ENCODE measurements around the gene GALNT15.

The GALNT15 gene

GRCh38 chr3:16147220-16147994 lies 27.1 kb upstream of the GALNT15 start:
- no peak overlapping the region for H3K4me3 ChIP-seq (ENCODE audit: insufficient read depth in 1 of 2, low read depth in 1 of 2, low read length in 2 of 2)
- H2BK120ac ChIP-seq (ENCODE audit: low read depth, low read length): no peak overlapping the region
- H2AK5ac ChIP-seq (ENCODE audit: low read length, severe bottlenecking): no peak overlapping the region
- no peaks in the 10 kb centered on the region for H3K9me3 ChIP-seq (ENCODE audit: control insufficient read depth, low read length)
- no peaks in the 10 kb centered on the region for H3K79me1 ChIP-seq (replicated peaks; ENCODE audit: low read length, poor library complexity, severe bottlenecking)
- H3K14ac ChIP-seq (ENCODE audit: low read length in 2 of 2): no peak overlapping the region
- H3K4me2 ChIP-seq (ENCODE audit: low read length, poor library complexity, severe bottlenecking): no peak overlapping the region
- H3K23ac ChIP-seq (ENCODE audit: low read length in 2 of 2): no peak overlapping the region
- no peak overlapping the region for H2BK12ac ChIP-seq (ENCODE audit: low read length in 2 of 2)
- H3K27me3 ChIP-seq (ENCODE audit: control insufficient read depth in 1 of 2, insufficient read depth in 1 of 2, low read length in 2 of 2): no peaks in the 10 kb centered on the region
- no peak overlapping the region for H3K4ac ChIP-seq (ENCODE audit: low read depth in 1 of 2, low read length in 2 of 2)
- WGBS: 72% methylated on average over 1 of the region's 2 CpGs
- H2BK5ac ChIP-seq (ENCODE audit: low read depth, low read length, poor library complexity, severe bottlenecking): no peak overlapping the region
- no peak overlapping the region for H4K8ac ChIP-seq (ENCODE audit: low read length)
- no peak overlapping the region for H3K27ac ChIP-seq (ENCODE audit: low read length, poor library complexity, severe bottlenecking)
- H2BK15ac ChIP-seq (ENCODE audit: low read depth, poor library complexity, severe bottlenecking): no peak overlapping the region
- DNase-seq: peak; percentile 76
- H4K91ac ChIP-seq (ENCODE audit: low read length): no peak overlapping the region
- peaks cover 5% of the 10 kb centered on the region for H3K4me1 ChIP-seq (ENCODE audit: control insufficient read depth, insufficient read depth, low read depth, low read length)
- H3K36me3 ChIP-seq (ENCODE audit: control insufficient read depth in 1 of 2, insufficient read depth in 2 of 2, low read depth in 1 of 2, low read length in 2 of 2): no peaks in the 10 kb centered on the region
- no peak overlapping the region for H3K9ac ChIP-seq (ENCODE audit: low read length)
- no peak overlapping the region for H2AFZ ChIP-seq (ENCODE audit: low read depth, low read length)
- no peak overlapping the region for H3K18ac ChIP-seq (ENCODE audit: low read depth in 1 of 2, low read length in 2 of 2)

DNA sequence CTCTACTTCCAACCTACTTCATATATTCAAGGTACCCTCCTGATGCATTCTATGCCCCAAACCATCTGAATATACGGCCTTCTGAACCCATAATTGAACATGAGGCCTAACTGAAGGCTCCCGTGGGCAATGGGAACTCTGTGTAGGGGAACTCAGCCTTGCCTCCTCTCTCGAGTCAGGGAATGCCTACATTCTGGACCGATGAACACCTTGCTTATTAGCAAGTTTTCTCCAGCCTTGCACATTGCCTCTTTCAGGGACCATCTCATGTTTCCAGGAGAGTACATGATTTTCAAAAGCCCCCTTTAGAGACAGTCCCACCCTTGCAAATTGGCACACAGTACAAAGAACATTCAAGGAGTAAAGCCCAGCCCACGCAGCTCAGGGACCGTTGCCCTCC lies 26.3 kb upstream of the GALNT15 start:
- 94% methylated on average over 5 of the region's 6 CpGs for WGBS

GRCh38 chr3:16148783-16149182 lies 25.7 kb upstream of the GALNT15 start:
- H4K8ac ChIP-seq (ENCODE audit: low read length): no peak overlapping the region
- no peak overlapping the region for H2AK5ac ChIP-seq (ENCODE audit: low read length, severe bottlenecking)
- H3K4me2 ChIP-seq (ENCODE audit: low read length, poor library complexity, severe bottlenecking): no peak overlapping the region
- H4K91ac ChIP-seq (ENCODE audit: low read length): no peak overlapping the region
- H3K4me3 ChIP-seq (ENCODE audit: insufficient read depth in 1 of 2, low read depth in 1 of 2, low read length in 2 of 2): no peak overlapping the region
- no peak overlapping the region for H3K14ac ChIP-seq (ENCODE audit: low read length in 2 of 2)
- H3K23ac ChIP-seq (ENCODE audit: low read length in 2 of 2): no peak overlapping the region
- no peak overlapping the region for H2BK12ac ChIP-seq (ENCODE audit: low read length in 2 of 2)
- H2BK120ac ChIP-seq (ENCODE audit: low read depth, low read length): no peak overlapping the region
- peak overlapping the region; percentile 67 for H3K9ac ChIP-seq (ENCODE audit: low read length)
- no peak overlapping the region for H3K27ac ChIP-seq (ENCODE audit: low read length, poor library complexity, severe bottlenecking)
- no peak overlapping the region for H3K18ac ChIP-seq (ENCODE audit: low read depth in 1 of 2, low read length in 2 of 2)
- DNase-seq: peak; percentile 93
- WGBS: 59% methylated on average over 4 of the region's 4 CpGs
- no peak overlapping the region for H2AFZ ChIP-seq (ENCODE audit: low read depth, low read length)
- no peak overlapping the region for H2BK5ac ChIP-seq (ENCODE audit: low read depth, low read length, poor library complexity, severe bottlenecking)
- H3K36me3 ChIP-seq (ENCODE audit: control insufficient read depth in 1 of 2, insufficient read depth in 2 of 2, low read depth in 1 of 2, low read length in 2 of 2): no peaks in the 10 kb centered on the region
- peaks cover 5% of the 10 kb centered on the region for H3K4me1 ChIP-seq (ENCODE audit: control insufficient read depth, insufficient read depth, low read depth, low read length)
- peaks cover 8% of the 10 kb centered on the region for H3K9me3 ChIP-seq (ENCODE audit: control insufficient read depth, low read length)
- H3K27me3 ChIP-seq (ENCODE audit: control insufficient read depth in 1 of 2, insufficient read depth in 1 of 2, low read length in 2 of 2): no peaks in the 10 kb centered on the region
- no peaks in the 10 kb centered on the region for H3K79me1 ChIP-seq (replicated peaks; ENCODE audit: low read length, poor library complexity, severe bottlenecking)
- no peak overlapping the region for H2BK15ac ChIP-seq (ENCODE audit: low read depth, poor library complexity, severe bottlenecking)
- no peak overlapping the region for H3K4ac ChIP-seq (ENCODE audit: low read depth in 1 of 2, low read length in 2 of 2)

More for the DNA sequence above, 26.3 kb upstream of the GALNT15 start:
- Histone ChIP-seq H3K9me3 (ENCODE audit: control insufficient read depth, low read length) (peaks cover 4% of the 10 kb centered on the region), H3K18ac (ENCODE audit: low read depth in 1 of 2, low read length in 2 of 2) (peak overlapping the region in 1 of 2 experiments; percentile 76), H2BK12ac (ENCODE audit: low read length in 2 of 2) (peak overlapping the region in 1 of 2 experiments; percentile 93), H3K36me3 (ENCODE audit: control insufficient read depth in 1 of 2, insufficient read depth in 2 of 2, low read depth in 1 of 2, low read length in 2 of 2) (no peaks in the 10 kb centered on the region), H3K9ac (ENCODE audit: low read length) (peak overlapping the region; percentile 67), H2BK120ac (ENCODE audit: low read depth, low read length) (no peak overlapping the region), H3K14ac (ENCODE audit: low read length in 2 of 2) (peak overlapping the region in 1 of 2 experiments; percentile 48), H3K27ac (ENCODE audit: low read length, poor library complexity, severe bottlenecking) (no peak overlapping the region), H3K27me3 (ENCODE audit: control insufficient read depth in 1 of 2, insufficient read depth in 1 of 2, low read length in 2 of 2) (no peaks in the 10 kb centered on the region), H3K4me1 (ENCODE audit: control insufficient read depth, insufficient read depth, low read depth, low read length) (peaks cover 5% of the 10 kb centered on the region), H2AK5ac (ENCODE audit: low read length, severe bottlenecking) (no peak overlapping the region), H2AFZ (ENCODE audit: low read depth, low read length) (no peak overlapping the region), H3K4me2 (ENCODE audit: low read length, poor library complexity, severe bottlenecking) (no peak overlapping the region), H3K23ac (ENCODE audit: low read length in 2 of 2) (peak overlapping the region in 1 of 2 experiments; percentile 84), H2BK15ac (ENCODE audit: low read depth, poor library complexity, severe bottlenecking) (no peak overlapping the region), H3K4ac (ENCODE audit: low read depth in 1 of 2, low read length in 2 of 2) (no peak overlapping the region), H4K91ac (ENCODE audit: low read length) (no peak overlapping the region), H3K79me1 (replicated peaks; ENCODE audit: low read length, poor library complexity, severe bottlenecking) (no peaks in the 10 kb centered on the region), H2BK5ac (ENCODE audit: low read depth, low read length, poor library complexity, severe bottlenecking) (no peak overlapping the region), H4K8ac (ENCODE audit: low read length) (no peak overlapping the region), H3K4me3 (ENCODE audit: insufficient read depth in 1 of 2, low read depth in 1 of 2, low read length in 2 of 2) (no peak overlapping the region)
- no peak for DNase-seq

DNA sequence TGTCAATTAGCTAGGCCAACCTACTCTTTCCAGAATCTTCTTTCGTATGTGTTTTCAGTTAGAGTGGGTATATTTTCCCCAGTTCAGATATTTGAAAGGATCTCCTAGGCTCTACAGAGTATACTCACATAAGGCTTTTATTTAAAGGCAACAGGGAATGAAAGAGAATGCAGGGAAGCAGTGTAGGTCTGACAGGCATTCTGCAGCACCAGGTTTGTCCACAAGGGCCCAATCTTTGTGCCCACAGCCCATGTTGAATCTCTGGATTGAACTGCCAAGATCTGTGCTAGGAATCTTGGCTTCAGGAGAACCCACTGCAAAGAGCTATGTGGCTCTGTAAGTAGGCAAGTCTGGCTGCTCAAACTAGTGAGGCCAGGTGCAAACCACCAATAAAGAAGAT lies 24.2 kb upstream of the GALNT15 start:
- DNase-seq: no peak
- Histone ChIP-seq H4K8ac (ENCODE audit: low read length) (peak overlapping the region; percentile 70), H3K27ac (ENCODE audit: low read length, poor library complexity, severe bottlenecking) (no peak overlapping the region), H3K23ac (ENCODE audit: low read length in 2 of 2) (no peak overlapping the region), H3K36me3 (ENCODE audit: control insufficient read depth in 1 of 2, insufficient read depth in 2 of 2, low read depth in 1 of 2, low read length in 2 of 2) (no peaks in the 10 kb centered on the region), H3K4me2 (ENCODE audit: low read length, poor library complexity, severe bottlenecking) (no peak overlapping the region), H3K4me1 (ENCODE audit: control insufficient read depth, insufficient read depth, low read depth, low read length) (peaks cover 1% of the 10 kb centered on the region), H3K14ac (ENCODE audit: low read length in 2 of 2) (no peak overlapping the region), H2BK15ac (ENCODE audit: low read depth, poor library complexity, severe bottlenecking) (no peak overlapping the region), H3K27me3 (ENCODE audit: control insufficient read depth in 1 of 2, insufficient read depth in 1 of 2, low read length in 2 of 2) (no peaks in the 10 kb centered on the region), H3K9me3 (ENCODE audit: control insufficient read depth, low read length) (peaks cover 8% of the 10 kb centered on the region), H2BK12ac (ENCODE audit: low read length in 2 of 2) (peak overlapping the region; percentile 14 to 83), H3K9ac (ENCODE audit: low read length) (peak overlapping the region; percentile 18), H2AFZ (ENCODE audit: low read depth, low read length) (no peak overlapping the region), H4K91ac (ENCODE audit: low read length) (no peak overlapping the region), H2AK5ac (ENCODE audit: low read length, severe bottlenecking) (no peak overlapping the region), H3K4me3 (ENCODE audit: insufficient read depth in 1 of 2, low read depth in 1 of 2, low read length in 2 of 2) (no peak overlapping the region), H2BK5ac (ENCODE audit: low read depth, low read length, poor library complexity, severe bottlenecking) (no peak overlapping the region), H3K79me1 (replicated peaks; ENCODE audit: low read length, poor library complexity, severe bottlenecking) (no peaks in the 10 kb centered on the region), H3K18ac (ENCODE audit: low read depth in 1 of 2, low read length in 2 of 2) (peak overlapping the region in 1 of 2 experiments; percentile 21), H3K4ac (ENCODE audit: low read depth in 1 of 2, low read length in 2 of 2) (no peak overlapping the region), H2BK120ac (ENCODE audit: low read depth, low read length) (no peak overlapping the region)
- WGBS: no CpG with 5 or more reads among the region's 1 CpG

Measured in mesenchymal stem cell (in vitro differentiated cells and primary cell).